GM12891 (cell line): ENCODE measurements around the gene EHBP1.

Experiments
- POLR2AphosphoS5 ChIP-seq: IDR thresholded peaks from 2 replicates; pipeline ENCODE4 v1.6.1; 2011; ENCODE audit warnings: low read depth, low read length, control low read depth
- SPI1 ChIP-seq: IDR thresholded peaks from 2 replicates; pipeline ENCODE4 v1.6.1; 2011; ENCODE audit warnings: low read depth, low read length, control low read depth

DNA sequence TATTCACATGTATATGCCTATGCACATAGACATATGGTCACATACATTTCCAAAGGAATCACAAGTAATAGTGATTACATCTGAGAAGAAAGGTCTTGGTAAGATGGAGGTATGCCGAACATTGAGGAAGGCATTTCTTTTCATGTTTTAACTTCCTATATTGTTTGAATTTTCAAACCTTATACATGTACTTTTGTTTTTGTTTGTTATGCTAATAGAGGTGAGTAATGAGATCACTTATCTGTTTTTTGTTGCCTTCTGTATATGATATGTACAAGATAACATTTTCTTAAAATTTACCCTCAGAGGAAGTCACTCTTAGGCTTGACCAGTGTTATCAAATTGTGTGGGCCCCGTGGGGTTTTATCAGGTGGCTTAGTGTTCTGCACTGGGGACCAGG lies 178.6 kb downstream of the EHBP1 start:
- TF ChIP-seq POLR2AphosphoS5 = no peak
- no peak for TF ChIP-seq SPI1
